VCaP (cell line): Measurements from ENCODE around the gene PDE11A.

Experiments
- H3K27ac ChIP-seq: fragments of 450-650 bp; 2 replicates; pipeline ENCODE4 v1.5.1; 2017
- TF ChIP-seq, protein P1 (sequence below): fragments of 450-650 bp; conservative IDR thresholded peaks from 2 replicates; pipeline ENCODE4 v1.5.1; 2017; ENCODE audit warnings: mild to moderate bottlenecking, moderate library complexity

The PDE11A gene

DNA sequence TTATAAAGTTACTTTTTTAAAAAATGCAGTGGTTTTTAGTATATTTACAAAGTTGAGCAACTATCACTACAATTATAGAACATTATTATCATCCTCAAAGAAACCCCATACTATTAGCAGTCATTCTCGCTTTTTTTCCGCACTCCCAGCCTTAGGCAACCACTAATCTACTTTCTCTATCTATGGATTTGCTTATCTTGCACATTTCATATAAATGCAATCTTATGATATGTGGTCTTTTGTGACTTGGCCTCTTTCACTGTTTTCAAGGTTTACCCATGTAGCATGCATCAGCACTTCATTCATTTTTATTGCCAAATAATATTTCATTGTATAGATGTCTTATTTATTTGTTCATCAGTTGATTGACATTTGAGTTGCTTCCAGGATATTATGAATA lies 406.6 kb downstream of the PDE11A start:
- TF ChIP-seq, protein P1, sequence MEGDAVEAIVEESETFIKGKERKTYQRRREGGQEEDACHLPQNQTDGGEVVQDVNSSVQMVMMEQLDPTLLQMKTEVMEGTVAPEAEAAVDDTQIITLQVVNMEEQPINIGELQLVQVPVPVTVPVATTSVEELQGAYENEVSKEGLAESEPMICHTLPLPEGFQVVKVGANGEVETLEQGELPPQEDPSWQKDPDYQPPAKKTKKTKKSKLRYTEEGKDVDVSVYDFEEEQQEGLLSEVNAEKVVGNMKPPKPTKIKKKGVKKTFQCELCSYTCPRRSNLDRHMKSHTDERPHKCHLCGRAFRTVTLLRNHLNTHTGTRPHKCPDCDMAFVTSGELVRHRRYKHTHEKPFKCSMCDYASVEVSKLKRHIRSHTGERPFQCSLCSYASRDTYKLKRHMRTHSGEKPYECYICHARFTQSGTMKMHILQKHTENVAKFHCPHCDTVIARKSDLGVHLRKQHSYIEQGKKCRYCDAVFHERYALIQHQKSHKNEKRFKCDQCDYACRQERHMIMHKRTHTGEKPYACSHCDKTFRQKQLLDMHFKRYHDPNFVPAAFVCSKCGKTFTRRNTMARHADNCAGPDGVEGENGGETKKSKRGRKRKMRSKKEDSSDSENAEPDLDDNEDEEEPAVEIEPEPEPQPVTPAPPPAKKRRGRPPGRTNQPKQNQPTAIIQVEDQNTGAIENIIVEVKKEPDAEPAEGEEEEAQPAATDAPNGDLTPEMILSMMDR, result no peak
- H3K27ac ChIP-seq, result no peak overlapping the region

DNA sequence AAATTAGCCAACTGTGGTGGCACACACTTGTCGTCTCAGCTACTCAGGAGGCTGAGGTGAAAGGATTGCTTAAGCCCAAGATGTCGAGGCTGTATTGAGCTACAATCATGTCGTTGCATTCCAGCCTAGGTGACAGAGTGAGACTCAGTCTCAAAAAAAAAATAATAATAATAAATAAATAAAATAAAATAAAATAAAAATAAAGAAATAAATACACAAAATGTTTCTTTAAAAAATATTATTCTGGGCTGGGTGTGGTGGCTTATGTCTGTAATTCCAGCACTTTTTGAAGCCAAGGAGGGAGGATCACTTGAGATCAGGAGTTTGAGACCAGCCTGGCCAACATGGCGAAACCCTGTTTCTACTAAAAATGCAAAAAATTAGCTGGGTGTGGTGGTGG lies 407.2 kb downstream of the PDE11A start:
- TF ChIP-seq, protein P1, result no peak
- H3K27ac ChIP-seq, result no peak overlapping the region

DNA sequence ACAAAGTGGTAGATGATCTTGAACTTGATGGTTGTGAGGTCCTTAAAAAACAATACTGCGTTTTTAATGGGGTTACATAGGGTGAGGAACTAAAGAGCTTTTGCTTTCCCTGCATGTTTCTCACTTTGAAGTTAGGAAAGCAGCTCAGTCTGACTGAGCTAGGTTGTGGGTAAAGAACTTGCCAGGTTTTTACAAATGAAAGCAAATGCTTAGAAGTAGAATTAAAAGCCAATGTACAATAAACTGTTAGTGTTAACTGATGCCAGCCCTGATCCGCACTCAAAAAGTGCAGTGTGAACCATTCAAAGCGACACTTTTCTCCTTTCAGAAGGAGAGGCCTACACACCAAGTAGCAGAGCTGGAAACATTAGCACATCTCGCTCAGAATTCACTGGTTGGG lies 409.7 kb downstream of the PDE11A start:
- no peak overlapping the region for H3K27ac ChIP-seq
- TF ChIP-seq, protein P1, result no peak

DNA sequence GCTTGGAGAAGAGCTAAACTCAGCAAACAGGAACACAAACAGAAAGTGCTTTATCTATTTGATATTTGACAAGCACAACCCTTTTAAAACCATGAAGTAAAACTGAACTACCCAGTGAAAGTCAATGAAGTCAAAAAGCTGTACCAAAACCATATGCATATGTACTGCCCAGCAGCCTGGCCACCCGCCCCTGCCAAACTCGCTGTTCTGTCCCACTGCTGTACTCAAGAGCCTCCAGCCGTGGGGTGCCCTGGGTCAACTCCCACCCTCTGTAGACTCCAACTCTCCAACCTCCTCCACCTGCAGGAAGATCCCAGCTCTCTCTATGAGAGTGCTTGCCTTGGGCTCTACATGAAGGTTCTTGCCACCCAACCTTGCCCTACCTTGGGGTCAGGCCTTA lies 411.8 kb downstream of the PDE11A start:
- peak overlapping the region; percentile 74 for H3K27ac ChIP-seq
- TF ChIP-seq, protein P1, result no peak

DNA sequence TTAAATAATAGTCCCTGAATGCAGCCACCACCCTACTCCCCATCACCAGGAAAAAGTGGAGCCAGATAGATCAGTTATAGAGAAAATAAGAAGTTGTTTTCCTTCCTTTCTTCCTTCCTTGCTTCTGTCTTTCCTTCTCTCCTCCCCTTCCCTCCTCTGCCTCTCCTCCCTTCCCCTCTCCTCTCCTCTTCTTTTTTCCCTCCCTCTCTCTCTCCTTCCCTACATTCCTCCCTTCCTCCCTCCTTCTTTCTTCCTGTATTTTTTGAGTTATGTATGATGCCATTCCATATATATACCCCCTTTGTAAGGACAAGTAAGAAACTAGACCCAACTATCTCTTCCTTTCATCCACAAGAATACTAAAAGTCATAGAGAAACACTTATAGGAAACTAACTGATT lies 414.3 kb downstream of the PDE11A start:
- no peak overlapping the region for H3K27ac ChIP-seq
- TF ChIP-seq, protein P1, result no peak

DNA sequence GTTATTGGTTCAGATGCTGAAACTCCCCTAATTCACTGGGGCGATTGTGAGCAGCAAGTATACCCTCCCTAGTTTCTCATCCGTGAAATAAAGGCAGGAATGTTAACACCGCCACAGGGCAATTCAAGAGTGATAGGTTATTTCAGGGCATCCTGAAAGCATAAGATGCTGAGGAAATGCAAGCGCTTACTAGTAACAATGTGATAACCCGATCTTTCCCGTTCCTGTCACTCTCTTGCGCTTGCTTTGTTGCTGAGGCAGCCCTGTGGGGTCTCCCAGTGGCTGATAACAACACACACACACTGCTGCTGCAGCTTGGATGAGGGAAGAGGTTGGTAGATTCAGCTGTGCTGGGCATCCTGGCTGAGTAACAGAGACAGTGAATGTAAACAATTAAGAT lies 420.7 kb downstream of the PDE11A start:
- TF ChIP-seq, protein P1, result no peak
- H3K27ac ChIP-seq, result no peak overlapping the region

DNA sequence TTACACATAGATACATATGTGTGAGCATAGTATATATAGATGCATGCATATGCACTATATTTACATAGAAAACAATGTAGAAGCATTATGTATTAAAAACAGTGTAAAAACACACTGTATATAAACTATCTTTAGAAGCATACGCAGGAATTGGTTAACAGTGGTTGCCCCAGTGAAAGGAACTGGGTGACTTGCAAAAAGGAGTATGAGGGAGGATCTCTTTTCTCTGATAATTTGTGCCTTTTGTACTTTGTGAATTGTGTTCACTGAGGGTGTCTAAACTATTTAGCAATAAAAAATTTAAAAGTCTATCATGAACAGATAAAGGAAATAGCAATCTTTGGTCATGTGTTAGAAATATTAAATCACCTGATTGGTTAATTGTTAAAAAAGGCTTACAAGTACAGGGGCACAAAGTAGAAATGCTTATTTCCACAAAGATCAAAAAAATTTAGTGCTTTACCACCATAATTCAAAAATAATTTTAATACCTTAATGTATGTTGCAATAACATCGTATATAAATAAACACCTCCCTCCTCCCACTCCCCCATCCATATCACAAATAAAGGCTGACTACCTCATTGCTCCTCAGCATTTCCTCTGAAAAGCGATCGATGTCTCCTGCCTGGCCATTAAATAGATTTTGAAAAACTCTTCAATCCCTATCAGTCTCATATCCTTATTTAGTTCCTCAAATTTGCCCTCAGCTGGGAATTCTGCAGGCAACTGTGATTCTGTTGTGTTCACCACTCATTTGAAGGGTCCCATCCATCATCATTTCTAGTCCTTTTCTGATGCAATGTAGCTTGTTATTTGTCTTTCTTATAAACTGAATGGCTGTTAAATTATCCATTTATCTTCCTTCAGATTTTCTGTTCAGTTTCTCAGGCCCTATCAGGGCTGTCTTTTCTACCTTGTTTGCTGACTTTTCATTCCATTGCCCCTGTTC lies 422.7 kb downstream of the PDE11A start:
- no peak overlapping the region for H3K27ac ChIP-seq
- TF ChIP-seq, protein P1, result no peak
